HG03139 (cell line): Measurements from ENCODE around the gene HCN1.
"Not testable (repeated sequence)": the region's sequence is repeated elsewhere in the genome, so short reads cannot be mapped to it uniquely, and the experiment has no call there.

Experiments used
- ATAC-seq: cut with Tn5 transposase; IDR thresholded peaks from one replicate; pipeline ENCODE4 v1.9.1; 2021; ENCODE audit not compliant: unreplicated experiment

The HCN1 gene

GRCh38 chr5:45312627-45313026 lies 383.6 kb downstream of the HCN1 start:
- ATAC-seq = not testable (repeated sequence)

- ATAC-seq = no peak
Observed at GRCh38 chr5:45295231-45295630, 400.9 kb downstream of the HCN1 start.

- no peak for ATAC-seq
Observed at GRCh38 chr5:45288746-45289145, 407.4 kb downstream of the HCN1 start.

GRCh38 chr5:45284436-45284835 lies 411.7 kb downstream of the HCN1 start:
- no peak for ATAC-seq

GRCh38 chr5:45281081-45281480 lies 415.1 kb downstream of the HCN1 start:
- no peak for ATAC-seq

GRCh38 chr5:45279109-45279508 lies 417.1 kb downstream of the HCN1 start:
- no peak for ATAC-seq

- ATAC-seq = no peak
Observed at GRCh38 chr5:45277860-45278259, 418.3 kb downstream of the HCN1 start.

GRCh38 chr5:45274241-45274640 lies 421.9 kb downstream of the HCN1 start:
- no peak for ATAC-seq

- ATAC-seq = no peak
Observed at GRCh38 chr5:45271626-45272025, 424.6 kb downstream of the HCN1 start.

GRCh38 chr5:45264447-45264846 lies 431.7 kb downstream of the HCN1 start:
- no peak for ATAC-seq

- no peak for ATAC-seq
Observed at GRCh38 chr5:45262061-45262590, 434.1 kb downstream of the HCN1 start.

- ATAC-seq = no peak
Observed at GRCh38 chr5:45261125-45261524, 435.1 kb downstream of the HCN1 start.

GRCh38 chr5:45260292-45260691 lies 435.9 kb downstream of the HCN1 start:
- no peak for ATAC-seq

GRCh38 chr5:45252978-45253377 lies 443.2 kb downstream of the HCN1 start:
- ATAC-seq = no peak

- no peak for ATAC-seq
Observed at GRCh38 chr5:45252541-45252940, 443.6 kb downstream of the HCN1 start.

- no peak for ATAC-seq
Observed at GRCh38 chr5:45225571-45226031, 470.6 kb downstream of the HCN1 start.

- no peak for ATAC-seq
Observed at GRCh38 chr5:45205403-45205961, 490.7 kb downstream of the HCN1 start.
